ENCODE data around the gene TET3. TPM values are rescaled to one million over a fixed set of nuclear protein-coding genes. Genes with fewer than 3 reads are reported as not detected.

The TET3 gene
- polyA plus RNA-seq, 1 donor (not counting 4 experiments of a cell fraction or from before 2014, with no cell fraction given): 2.9 TPM

DNA sequence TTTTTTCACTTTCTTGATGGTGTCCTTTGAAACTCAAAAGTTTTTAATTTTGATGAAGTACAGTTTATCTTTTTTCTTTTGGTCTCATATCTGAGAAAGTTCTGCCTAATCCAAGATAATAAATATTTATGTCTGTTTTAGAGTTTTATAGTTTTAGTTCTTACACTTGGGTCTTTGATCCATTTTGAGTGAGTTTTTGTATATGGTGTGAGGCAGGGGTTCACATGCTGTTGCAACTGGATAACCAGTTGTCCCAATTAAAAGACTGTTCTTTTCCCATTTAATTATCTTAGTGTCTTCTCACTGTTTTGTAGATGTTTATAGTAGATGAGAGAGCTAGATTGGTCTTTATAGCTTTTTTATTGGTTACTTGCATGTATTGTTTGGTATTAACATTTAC, 43.6 kb downstream of the TET3 start:
- no peaks in the 10 kb centered on the region for H3K9me1 ChIP-seq (ENCODE audit: control insufficient read depth, extremely low read depth, insufficient read depth, low read length)
- peaks cover 4% of the 10 kb centered on the region for H4K20me1 ChIP-seq (ENCODE audit: control insufficient read depth, extremely low read depth, insufficient read depth, low read length)
- H3K9me3 ChIP-seq (ENCODE audit: control insufficient read depth, low read depth, low read length): no peaks in the 10 kb centered on the region
- dilution Hi-C loops (cut with MboI; ENCODE audit: extremely low pct_ligation_motif_present, low sequenced_read_pairs): no loop called here
- H3K4me1 ChIP-seq (ENCODE audit: control insufficient read depth, extremely low read depth, insufficient read depth, low read length): peaks cover 15% of the 10 kb centered on the region
- H3K27me3 ChIP-seq (ENCODE audit: control insufficient read depth, extremely low read depth, insufficient read depth, low read length): no peaks in the 10 kb centered on the region
- DNase-seq (ENCODE audit: low read depth, low spot score): no peak
- no peak overlapping the region for H3K4me3 ChIP-seq (ENCODE audit: control insufficient read depth in 2 of 3, extremely low read depth in 1 of 3, insufficient read depth in 2 of 3, low read depth in 1 of 3, low read length in 3 of 3)
- H2AFZ ChIP-seq (ENCODE audit: control insufficient read depth, low read length): no peak overlapping the region
- H3K9ac ChIP-seq (ENCODE audit: control insufficient read depth, extremely low read depth, insufficient read depth, low read length): no peak overlapping the region
- no peak for FAIRE-seq
- TF ChIP-seq EZH2 (IDR thresholded peaks at IDR 0.05; ENCODE audit: low read length): no peak
- TF ChIP-seq, protein P1, sequence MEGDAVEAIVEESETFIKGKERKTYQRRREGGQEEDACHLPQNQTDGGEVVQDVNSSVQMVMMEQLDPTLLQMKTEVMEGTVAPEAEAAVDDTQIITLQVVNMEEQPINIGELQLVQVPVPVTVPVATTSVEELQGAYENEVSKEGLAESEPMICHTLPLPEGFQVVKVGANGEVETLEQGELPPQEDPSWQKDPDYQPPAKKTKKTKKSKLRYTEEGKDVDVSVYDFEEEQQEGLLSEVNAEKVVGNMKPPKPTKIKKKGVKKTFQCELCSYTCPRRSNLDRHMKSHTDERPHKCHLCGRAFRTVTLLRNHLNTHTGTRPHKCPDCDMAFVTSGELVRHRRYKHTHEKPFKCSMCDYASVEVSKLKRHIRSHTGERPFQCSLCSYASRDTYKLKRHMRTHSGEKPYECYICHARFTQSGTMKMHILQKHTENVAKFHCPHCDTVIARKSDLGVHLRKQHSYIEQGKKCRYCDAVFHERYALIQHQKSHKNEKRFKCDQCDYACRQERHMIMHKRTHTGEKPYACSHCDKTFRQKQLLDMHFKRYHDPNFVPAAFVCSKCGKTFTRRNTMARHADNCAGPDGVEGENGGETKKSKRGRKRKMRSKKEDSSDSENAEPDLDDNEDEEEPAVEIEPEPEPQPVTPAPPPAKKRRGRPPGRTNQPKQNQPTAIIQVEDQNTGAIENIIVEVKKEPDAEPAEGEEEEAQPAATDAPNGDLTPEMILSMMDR (optimal IDR thresholded peaks at IDR 0.05 in 1 of 3, IDR thresholded peaks at IDR 0.05 in 1 of 3, conservative IDR thresholded peaks at IDR 0.05 in 1 of 3; ENCODE audit: extremely low read depth in 1 of 3, insufficient read depth in 2 of 3, low read length in 3 of 3): no peak
- peaks cover 59% of the 10 kb centered on the region for H3K79me2 ChIP-seq (ENCODE audit: control insufficient read depth, insufficient read depth, low read length)
- H3K4me2 ChIP-seq (ENCODE audit: control insufficient read depth, extremely low read depth, insufficient read depth, low read depth, low read length): no peak overlapping the region
- H3K36me3 ChIP-seq (ENCODE audit: control insufficient read depth in 2 of 2, extremely low read depth in 1 of 2, insufficient read depth in 2 of 2, low read length in 2 of 2): no peaks in the 10 kb centered on the region
- H3K27ac ChIP-seq (ENCODE audit: control insufficient read depth, insufficient read depth, low read length): no peak overlapping the region

DNA sequence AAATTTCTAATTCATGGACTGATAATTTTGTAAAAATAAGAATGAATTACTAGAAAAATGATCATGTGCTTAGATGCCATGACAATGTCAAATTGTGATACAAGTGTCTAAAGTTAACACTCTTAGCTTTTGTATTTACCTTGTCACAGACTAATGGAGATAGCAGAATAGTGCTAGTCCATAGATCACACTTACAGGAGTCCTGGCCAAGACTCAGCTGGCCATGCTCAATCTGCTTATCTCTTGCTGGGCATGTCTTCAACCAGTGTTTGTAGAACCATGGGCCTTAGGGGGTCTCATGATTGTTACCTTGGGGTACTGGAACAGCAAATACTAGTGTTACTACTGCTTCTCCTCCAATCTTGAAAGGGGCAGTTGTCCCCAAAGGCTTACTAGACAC, 44.0 kb downstream of the TET3 start:
- FAIRE-seq (no peak), DNase-seq (ENCODE audit: low read depth, low spot score) (no peak)
- H3K9me1 ChIP-seq (ENCODE audit: control insufficient read depth, extremely low read depth, insufficient read depth, low read length): no peaks in the 10 kb centered on the region
- H3K36me3 ChIP-seq (ENCODE audit: control insufficient read depth in 2 of 2, extremely low read depth in 1 of 2, insufficient read depth in 2 of 2, low read length in 2 of 2): no peaks in the 10 kb centered on the region
- no peaks in the 10 kb centered on the region for H3K27me3 ChIP-seq (ENCODE audit: control insufficient read depth, extremely low read depth, insufficient read depth, low read length)
- H2AFZ ChIP-seq (ENCODE audit: control insufficient read depth, low read length): no peak overlapping the region
- H3K79me2 ChIP-seq (ENCODE audit: control insufficient read depth, insufficient read depth, low read length): peaks cover 59% of the 10 kb centered on the region
- peaks cover 15% of the 10 kb centered on the region for H3K4me1 ChIP-seq (ENCODE audit: control insufficient read depth, extremely low read depth, insufficient read depth, low read length)
- H3K9me3 ChIP-seq (ENCODE audit: control insufficient read depth, low read depth, low read length): no peaks in the 10 kb centered on the region
- TF ChIP-seq, protein P1 (optimal IDR thresholded peaks at IDR 0.05 in 1 of 3, IDR thresholded peaks at IDR 0.05 in 1 of 3, conservative IDR thresholded peaks at IDR 0.05 in 1 of 3; ENCODE audit: extremely low read depth in 1 of 3, insufficient read depth in 2 of 3, low read length in 3 of 3): no peak
- no peak for TF ChIP-seq EZH2 (IDR thresholded peaks at IDR 0.05; ENCODE audit: low read length)
- H3K4me3 ChIP-seq (ENCODE audit: control insufficient read depth in 2 of 3, extremely low read depth in 1 of 3, insufficient read depth in 2 of 3, low read depth in 1 of 3, low read length in 3 of 3): no peak overlapping the region
- H3K4me2 ChIP-seq (ENCODE audit: control insufficient read depth, extremely low read depth, insufficient read depth, low read depth, low read length): no peak overlapping the region
- dilution Hi-C loops (cut with MboI; ENCODE audit: extremely low pct_ligation_motif_present, low sequenced_read_pairs): no loop called here
- peaks cover 4% of the 10 kb centered on the region for H4K20me1 ChIP-seq (ENCODE audit: control insufficient read depth, extremely low read depth, insufficient read depth, low read length)
- H3K9ac ChIP-seq (ENCODE audit: control insufficient read depth, extremely low read depth, insufficient read depth, low read length): no peak overlapping the region
- H3K27ac ChIP-seq (ENCODE audit: control insufficient read depth, insufficient read depth, low read length): no peak overlapping the region

All from keratinocyte (primary cell).